Measurements from ENCODE around the gene SOS2.

SOS2 gene

DNA sequence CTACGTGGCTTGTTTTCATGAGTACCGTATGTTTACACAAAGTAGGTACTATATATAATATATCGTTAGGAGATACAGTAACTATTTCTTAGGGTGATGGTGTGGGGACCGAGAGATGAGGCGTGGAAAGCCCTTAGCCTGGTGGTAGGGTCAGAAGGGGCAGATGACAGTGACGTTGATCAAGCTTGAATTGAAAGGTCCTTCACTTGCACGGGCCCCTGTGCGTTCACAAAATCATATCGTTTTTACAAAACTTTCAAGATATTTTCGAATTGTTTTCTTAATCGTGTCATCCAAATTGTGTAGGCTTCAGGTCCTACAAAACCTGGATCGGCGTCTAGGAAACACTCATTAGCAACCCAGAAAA lies 881 bp upstream of the SOS2 start:
- no peak overlapping the region for H3K4ac ChIP-seq (ENCODE audit: low read depth, low read length)
- H2BK120ac ChIP-seq (ENCODE audit: low read depth, low read length) = no peak overlapping the region
- H4K5ac ChIP-seq (ENCODE audit: low read length) = no peak overlapping the region
- H3K9ac ChIP-seq (ENCODE audit: low read length) = peak overlapping the region; percentile 91
- no peaks in the 10 kb centered on the region for H3K4me1 ChIP-seq (ENCODE audit: control insufficient read depth, low read depth, low read length)
- H3K4me2 ChIP-seq (ENCODE audit: low read length) = peak overlapping the region; percentile 67
- H2AK5ac ChIP-seq (ENCODE audit: low read length) = no peak overlapping the region
- no peaks in the 10 kb centered on the region for H3K36me3 ChIP-seq (ENCODE audit: control insufficient read depth, insufficient read depth, low read length)
- H3K79me1 ChIP-seq (ENCODE audit: low read length) = peaks cover 2% of the 10 kb centered on the region
- H3K18ac ChIP-seq (ENCODE audit: low read length) = peak overlapping the region; percentile 96
- peak overlapping the region; percentile 91 for H3K56ac ChIP-seq (ENCODE audit: low read length)
- H3K27me3 ChIP-seq (ENCODE audit: insufficient read depth, low read length, poor library complexity) = no peaks in the 10 kb centered on the region
- no peak overlapping the region for H3K27ac ChIP-seq (ENCODE audit: low read depth, low read length)
- no peak overlapping the region for H3K23ac ChIP-seq (ENCODE audit: low read length)
- H3K4me3 ChIP-seq (ENCODE audit: low read length) = peak overlapping the region; percentile 55
- DNase-seq = no peak
- no peak overlapping the region for H2BK15ac ChIP-seq (replicated peaks; ENCODE audit: low read depth)
- H2BK5ac ChIP-seq (ENCODE audit: low read length) = no peak overlapping the region
- no CpG with 5 or more reads among the region's 13 CpGs for WGBS (ENCODE audit: extremely low coverage, insufficient coverage, low lambda C conversion rate)
- H4K8ac ChIP-seq (ENCODE audit: low read depth, low read length) = no peak overlapping the region
- peaks cover 17% of the 10 kb centered on the region for H3K79me2 ChIP-seq (ENCODE audit: control insufficient read depth, insufficient read depth, low read length)

DNA sequence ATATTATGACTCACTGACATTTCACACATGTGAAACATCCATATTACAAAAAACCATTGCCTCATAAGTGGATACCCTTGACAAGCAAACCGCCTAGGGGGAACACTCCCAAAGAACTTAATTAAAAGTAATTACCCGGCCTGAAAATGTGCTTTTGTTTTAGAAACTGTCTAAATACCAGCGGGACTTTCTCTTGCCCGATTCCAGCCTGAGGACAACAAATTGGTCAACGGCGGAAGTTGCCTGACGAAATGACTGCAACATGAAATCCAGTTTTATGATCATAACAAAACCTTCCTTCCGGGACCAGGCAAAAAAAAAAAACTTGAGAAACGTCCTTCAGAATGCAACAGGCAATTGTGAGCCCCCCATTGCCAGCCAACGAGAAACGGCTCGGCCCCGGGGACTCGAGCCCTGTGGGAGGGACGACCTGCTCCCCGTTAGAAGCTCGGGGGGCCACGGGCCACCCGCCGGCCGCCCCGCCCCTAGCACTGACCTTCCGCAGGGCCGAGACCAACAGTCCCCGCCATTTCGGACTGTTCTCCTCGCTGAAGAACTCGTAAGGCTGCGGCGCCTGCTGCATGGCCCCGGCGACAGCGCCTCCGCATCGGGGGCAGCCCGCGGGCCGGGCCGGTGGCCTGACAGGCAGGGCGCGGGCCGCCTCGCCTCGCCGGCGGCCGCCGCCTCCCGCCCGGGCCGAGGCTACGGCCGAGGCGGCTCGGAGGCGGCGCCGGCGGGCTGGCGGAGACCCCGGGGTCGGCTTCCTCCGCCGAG lies 490 bp downstream of the SOS2 start:
- peak overlapping the region; percentile 99 for H3K27ac ChIP-seq (ENCODE audit: low read depth, low read length)
- peak overlapping the region; percentile 23 for H2BK5ac ChIP-seq (ENCODE audit: low read length)
- H2AK5ac ChIP-seq (ENCODE audit: low read length) = no peak overlapping the region
- peak overlapping the region; percentile 91 for H3K9ac ChIP-seq (ENCODE audit: low read length)
- H3K18ac ChIP-seq (ENCODE audit: low read length) = peak overlapping the region; percentile 99
- no peak overlapping the region for H4K5ac ChIP-seq (ENCODE audit: low read length)
- H3K27me3 ChIP-seq (ENCODE audit: insufficient read depth, low read length, poor library complexity) = no peaks in the 10 kb centered on the region
- H3K79me2 ChIP-seq (ENCODE audit: control insufficient read depth, insufficient read depth, low read length) = peaks cover 18% of the 10 kb centered on the region
- peak overlapping the region; percentile 98 for H3K56ac ChIP-seq (ENCODE audit: low read length)
- no peak overlapping the region for H3K23ac ChIP-seq (ENCODE audit: low read length)
- peak overlapping the region; percentile 66 for H4K8ac ChIP-seq (ENCODE audit: low read depth, low read length)
- DNase-seq = peak; percentile 38
- H2BK15ac ChIP-seq (replicated peaks; ENCODE audit: low read depth) = peak overlapping the region; percentile 13
- H3K4me1 ChIP-seq (ENCODE audit: control insufficient read depth, low read depth, low read length) = no peaks in the 10 kb centered on the region
- peaks cover 2% of the 10 kb centered on the region for H3K79me1 ChIP-seq (ENCODE audit: low read length)
- no peaks in the 10 kb centered on the region for H3K36me3 ChIP-seq (ENCODE audit: control insufficient read depth, insufficient read depth, low read length)
- peak overlapping the region; percentile 98 for H2BK120ac ChIP-seq (ENCODE audit: low read depth, low read length)
- no CpG with 5 or more reads among the region's 64 CpGs for WGBS (ENCODE audit: extremely low coverage, insufficient coverage, low lambda C conversion rate)
- H3K4ac ChIP-seq (ENCODE audit: low read depth, low read length) = peak overlapping the region; percentile 63
- peak overlapping the region; percentile 83 for H3K4me2 ChIP-seq (ENCODE audit: low read length)
- H3K4me3 ChIP-seq (ENCODE audit: low read length) = peak overlapping the region; percentile 89

DNA sequence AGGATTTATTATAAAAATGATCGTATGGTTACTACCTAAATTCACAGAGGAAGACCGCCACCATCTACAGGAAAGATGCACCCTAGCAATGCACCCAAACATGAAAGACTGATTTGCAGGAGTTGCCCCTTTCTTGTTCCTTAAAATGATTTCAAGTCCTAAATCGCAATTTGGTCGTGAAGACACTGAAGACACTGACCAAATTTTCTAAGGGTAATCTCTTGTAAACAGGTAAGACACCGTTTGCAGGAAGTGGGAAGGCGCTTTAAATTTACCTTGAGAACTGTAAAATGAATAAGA lies 1.0 kb downstream of the SOS2 start:
- Histone ChIP-seq H3K36me3 (ENCODE audit: control insufficient read depth, insufficient read depth, low read length) (no peaks in the 10 kb centered on the region), H2BK15ac (replicated peaks; ENCODE audit: low read depth) (no peak overlapping the region), H2AK5ac (ENCODE audit: low read length) (no peak overlapping the region), H3K23ac (ENCODE audit: low read length) (no peak overlapping the region), H2BK120ac (ENCODE audit: low read depth, low read length) (no peak overlapping the region), H3K4me2 (ENCODE audit: low read length) (peak overlapping the region; percentile 83), H3K79me2 (ENCODE audit: control insufficient read depth, insufficient read depth, low read length) (peaks cover 20% of the 10 kb centered on the region), H2BK5ac (ENCODE audit: low read length) (no peak overlapping the region), H3K27me3 (ENCODE audit: insufficient read depth, low read length, poor library complexity) (no peaks in the 10 kb centered on the region), H3K56ac (ENCODE audit: low read length) (peak overlapping the region; percentile 98), H3K18ac (ENCODE audit: low read length) (no peak overlapping the region), H3K79me1 (ENCODE audit: low read length) (peaks cover 2% of the 10 kb centered on the region), H4K8ac (ENCODE audit: low read depth, low read length) (no peak overlapping the region), H3K9ac (ENCODE audit: low read length) (peak overlapping the region; percentile 91), H3K4me1 (ENCODE audit: control insufficient read depth, low read depth, low read length) (peaks cover 2% of the 10 kb centered on the region), H3K27ac (ENCODE audit: low read depth, low read length) (no peak overlapping the region), H3K4ac (ENCODE audit: low read depth, low read length) (no peak overlapping the region), H3K4me3 (ENCODE audit: low read length) (peak overlapping the region; percentile 89), H4K5ac (ENCODE audit: low read length) (no peak overlapping the region)
- no CpG with 5 or more reads among the region's 6 CpGs for WGBS (ENCODE audit: extremely low coverage, insufficient coverage, low lambda C conversion rate)
- DNase-seq = peak; percentile 17

DNA sequence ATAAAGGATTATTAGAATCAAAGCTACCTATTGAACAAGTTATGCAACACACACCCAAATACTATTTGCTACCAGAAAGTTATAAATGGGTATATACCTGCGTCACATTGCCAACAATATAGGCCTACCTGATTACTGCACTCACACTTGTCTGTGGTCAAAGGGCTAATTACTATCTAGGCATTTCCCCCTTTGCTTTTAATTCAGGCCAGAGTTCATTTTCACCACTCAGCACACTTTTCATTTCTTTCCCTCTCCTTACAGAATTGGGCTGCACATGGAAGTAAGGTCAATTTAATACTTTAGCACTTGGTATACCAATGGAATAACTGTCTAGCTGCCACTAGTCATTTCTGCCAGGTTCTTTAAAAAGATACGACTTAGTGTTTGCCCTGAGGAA lies 1.7 kb downstream of the SOS2 start:
- H2BK5ac ChIP-seq (ENCODE audit: low read length) = no peak overlapping the region
- H3K4me2 ChIP-seq (ENCODE audit: low read length) = peak overlapping the region; percentile 19
- H3K79me1 ChIP-seq (ENCODE audit: low read length) = peaks cover 2% of the 10 kb centered on the region
- peak overlapping the region; percentile 33 for H3K9ac ChIP-seq (ENCODE audit: low read length)
- H2BK15ac ChIP-seq (replicated peaks; ENCODE audit: low read depth) = no peak overlapping the region
- H3K27ac ChIP-seq (ENCODE audit: low read depth, low read length) = no peak overlapping the region
- H3K27me3 ChIP-seq (ENCODE audit: insufficient read depth, low read length, poor library complexity) = no peaks in the 10 kb centered on the region
- H3K4me1 ChIP-seq (ENCODE audit: control insufficient read depth, low read depth, low read length) = peaks cover 2% of the 10 kb centered on the region
- no peak overlapping the region for H3K4ac ChIP-seq (ENCODE audit: low read depth, low read length)
- no peak overlapping the region for H4K8ac ChIP-seq (ENCODE audit: low read depth, low read length)
- no peak overlapping the region for H3K4me3 ChIP-seq (ENCODE audit: low read length)
- no peak overlapping the region for H2AK5ac ChIP-seq (ENCODE audit: low read length)
- H3K18ac ChIP-seq (ENCODE audit: low read length) = no peak overlapping the region
- H3K79me2 ChIP-seq (ENCODE audit: control insufficient read depth, insufficient read depth, low read length) = peaks cover 20% of the 10 kb centered on the region
- WGBS (ENCODE audit: extremely low coverage, insufficient coverage, low lambda C conversion rate) = no CpG with 5 or more reads among the region's 2 CpGs
- no peak overlapping the region for H2BK120ac ChIP-seq (ENCODE audit: low read depth, low read length)
- H4K5ac ChIP-seq (ENCODE audit: low read length) = no peak overlapping the region
- H3K56ac ChIP-seq (ENCODE audit: low read length) = no peak overlapping the region
- H3K23ac ChIP-seq (ENCODE audit: low read length) = no peak overlapping the region
- no peaks in the 10 kb centered on the region for H3K36me3 ChIP-seq (ENCODE audit: control insufficient read depth, insufficient read depth, low read length)
- DNase-seq = no peak

DNA sequence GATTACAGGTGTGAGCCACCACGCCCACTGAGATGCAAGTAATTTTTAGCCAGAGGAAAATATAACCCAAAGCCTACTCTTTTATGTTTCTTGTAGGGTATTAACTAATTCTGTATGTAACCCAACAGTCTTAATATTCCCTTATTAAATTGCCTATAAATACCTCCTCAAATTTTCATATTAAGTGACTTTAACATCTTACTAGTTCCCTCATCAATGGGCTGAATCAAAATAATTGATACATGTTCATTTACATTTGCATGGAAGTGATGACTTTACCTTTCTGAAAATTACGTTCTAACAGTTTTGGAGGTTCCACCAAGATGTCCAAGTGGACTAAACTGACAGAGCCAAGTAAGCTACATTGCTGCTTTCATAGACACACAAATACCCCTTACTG lies 3.1 kb downstream of the SOS2 start:
- no peaks in the 10 kb centered on the region for H3K36me3 ChIP-seq (ENCODE audit: control insufficient read depth, insufficient read depth, low read length)
- H3K4me3 ChIP-seq (ENCODE audit: low read length) = no peak overlapping the region
- H4K5ac ChIP-seq (ENCODE audit: low read length) = no peak overlapping the region
- no peak overlapping the region for H3K4ac ChIP-seq (ENCODE audit: low read depth, low read length)
- no peak overlapping the region for H3K18ac ChIP-seq (ENCODE audit: low read length)
- H2BK5ac ChIP-seq (ENCODE audit: low read length) = no peak overlapping the region
- H3K56ac ChIP-seq (ENCODE audit: low read length) = no peak overlapping the region
- peaks cover 2% of the 10 kb centered on the region for H3K4me1 ChIP-seq (ENCODE audit: control insufficient read depth, low read depth, low read length)
- H2BK15ac ChIP-seq (replicated peaks; ENCODE audit: low read depth) = no peak overlapping the region
- H3K79me1 ChIP-seq (ENCODE audit: low read length) = peaks cover 2% of the 10 kb centered on the region
- H3K23ac ChIP-seq (ENCODE audit: low read length) = no peak overlapping the region
- no peaks in the 10 kb centered on the region for H3K27me3 ChIP-seq (ENCODE audit: insufficient read depth, low read length, poor library complexity)
- no peak overlapping the region for H2AK5ac ChIP-seq (ENCODE audit: low read length)
- no peak overlapping the region for H3K9ac ChIP-seq (ENCODE audit: low read length)
- H3K79me2 ChIP-seq (ENCODE audit: control insufficient read depth, insufficient read depth, low read length) = peaks cover 20% of the 10 kb centered on the region
- no peak overlapping the region for H4K8ac ChIP-seq (ENCODE audit: low read depth, low read length)
- no peak for DNase-seq
- H3K27ac ChIP-seq (ENCODE audit: low read depth, low read length) = no peak overlapping the region
- no peak overlapping the region for H3K4me2 ChIP-seq (ENCODE audit: low read length)
- WGBS (ENCODE audit: extremely low coverage, insufficient coverage, low lambda C conversion rate) = no CpG with 5 or more reads among the region's 2 CpGs
- no peak overlapping the region for H2BK120ac ChIP-seq (ENCODE audit: low read depth, low read length)

DNA sequence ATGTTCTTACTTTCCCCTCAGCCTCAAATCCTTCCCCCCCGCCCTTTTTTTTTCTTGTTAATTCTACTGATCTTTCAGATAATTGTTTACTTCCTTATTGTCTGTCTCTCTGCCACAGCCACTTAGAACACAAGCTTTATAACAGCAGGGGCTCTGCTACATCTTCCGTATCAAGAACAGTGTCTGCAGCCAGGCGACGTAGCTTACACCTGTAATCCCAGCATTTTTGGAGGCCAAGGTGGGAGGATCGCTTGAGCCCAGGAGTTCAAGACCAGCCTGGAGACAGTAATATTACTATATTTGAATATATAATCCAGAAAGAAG lies 5.4 kb downstream of the SOS2 start:
- H3K4ac ChIP-seq (ENCODE audit: low read depth, low read length) = no peak overlapping the region
- no peak overlapping the region for H3K4me2 ChIP-seq (ENCODE audit: low read length)
- H3K56ac ChIP-seq (ENCODE audit: low read length) = no peak overlapping the region
- H3K9ac ChIP-seq (ENCODE audit: low read length) = no peak overlapping the region
- peaks cover 2% of the 10 kb centered on the region for H3K4me1 ChIP-seq (ENCODE audit: control insufficient read depth, low read depth, low read length)
- H2BK15ac ChIP-seq (replicated peaks; ENCODE audit: low read depth) = no peak overlapping the region
- H4K5ac ChIP-seq (ENCODE audit: low read length) = no peak overlapping the region
- no peak overlapping the region for H3K18ac ChIP-seq (ENCODE audit: low read length)
- no peak overlapping the region for H3K4me3 ChIP-seq (ENCODE audit: low read length)
- H4K8ac ChIP-seq (ENCODE audit: low read depth, low read length) = no peak overlapping the region
- no peaks in the 10 kb centered on the region for H3K36me3 ChIP-seq (ENCODE audit: control insufficient read depth, insufficient read depth, low read length)
- peak; percentile 80 for DNase-seq
- no peak overlapping the region for H2AK5ac ChIP-seq (ENCODE audit: low read length)
- H3K79me2 ChIP-seq (ENCODE audit: control insufficient read depth, insufficient read depth, low read length) = peaks cover 20% of the 10 kb centered on the region
- H3K27me3 ChIP-seq (ENCODE audit: insufficient read depth, low read length, poor library complexity) = no peaks in the 10 kb centered on the region
- H3K79me1 ChIP-seq (ENCODE audit: low read length) = peaks cover 4% of the 10 kb centered on the region
- WGBS (ENCODE audit: extremely low coverage, insufficient coverage, low lambda C conversion rate) = no CpG with 5 or more reads among the region's 5 CpGs
- no peak overlapping the region for H2BK120ac ChIP-seq (ENCODE audit: low read depth, low read length)
- H3K27ac ChIP-seq (ENCODE audit: low read depth, low read length) = no peak overlapping the region
- H3K23ac ChIP-seq (ENCODE audit: low read length) = no peak overlapping the region
- no peak overlapping the region for H2BK5ac ChIP-seq (ENCODE audit: low read length)
